GM19455 (cell line): ENCODE results near the gene LCE1A.

Experiments used
- ATAC-seq: cut with Tn5 transposase; IDR thresholded peaks from one replicate; pipeline ENCODE4 v1.9.1; 2021; ENCODE audit not compliant: unreplicated experiment

The LCE1A gene

DNA sequence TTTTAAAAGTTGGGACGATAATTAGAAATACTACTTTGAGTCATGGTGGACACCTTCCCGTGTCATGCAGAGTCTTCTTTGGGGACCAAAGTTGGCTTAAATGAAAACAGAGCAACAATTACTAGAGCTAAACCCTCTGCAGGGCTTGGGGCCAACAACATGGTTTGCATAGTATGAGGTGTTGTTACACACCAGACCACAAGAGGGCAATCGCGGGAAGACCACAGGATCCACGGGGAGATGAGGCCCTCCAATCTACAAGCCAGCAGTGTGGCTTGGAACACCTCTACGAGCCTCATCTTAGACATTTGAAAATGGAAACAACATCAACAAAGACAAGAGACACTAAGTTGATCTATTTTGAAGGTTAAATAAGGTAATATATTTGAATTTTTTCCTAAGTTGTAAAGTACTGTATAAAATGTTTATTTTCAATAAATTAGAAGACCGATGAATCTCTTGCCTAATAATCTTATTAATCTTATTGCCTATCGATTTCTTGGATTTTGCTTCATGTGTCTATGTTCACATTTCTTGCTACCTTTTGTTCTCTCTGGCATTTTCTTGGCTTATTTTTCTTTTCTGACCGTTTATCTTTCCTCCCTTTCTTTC, 42.6 kb downstream of the LCE1A start:
- ATAC-seq = no peak

DNA sequence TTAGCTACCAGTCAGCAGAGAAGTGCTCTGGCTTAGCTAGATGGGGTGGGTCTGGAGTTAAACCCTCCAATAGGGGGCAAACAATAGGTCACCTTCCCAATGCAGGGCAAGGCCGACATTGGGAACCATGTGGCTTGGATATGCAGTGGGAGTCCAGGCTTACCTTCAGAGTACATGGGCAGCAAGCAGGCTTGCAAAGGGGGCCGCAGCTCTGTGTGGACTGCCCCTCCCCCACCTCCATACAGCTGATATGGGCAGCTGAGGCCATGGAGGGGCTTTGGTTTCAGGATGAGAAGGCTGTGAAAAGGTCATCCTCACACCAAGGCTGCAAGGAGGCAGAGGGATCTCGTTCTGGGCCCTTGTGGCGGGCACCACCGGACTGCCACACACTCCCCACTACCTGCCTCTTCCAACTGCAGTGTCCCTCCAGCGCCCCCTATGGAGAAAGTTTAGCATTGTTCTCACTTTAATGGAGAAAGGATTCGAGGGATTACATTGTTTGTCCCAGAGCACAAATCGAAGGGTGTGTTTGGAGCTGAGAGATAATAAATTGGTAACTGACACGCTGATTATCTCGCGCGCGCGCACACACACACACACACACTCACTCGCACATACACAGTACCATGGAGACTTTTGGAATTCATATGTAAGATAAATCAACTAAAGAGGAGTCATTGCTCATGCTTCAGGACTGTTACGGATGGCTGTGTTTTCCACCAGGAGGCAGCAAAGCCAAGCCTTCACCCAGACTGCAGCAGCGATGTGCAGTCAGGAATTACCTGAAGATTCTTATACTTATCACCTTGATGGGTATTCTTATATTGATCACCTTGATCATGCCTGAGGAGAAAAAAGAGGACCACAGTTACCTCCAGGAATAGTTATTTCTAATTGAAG, 43.8 kb downstream of the LCE1A start:
- ATAC-seq = peak; percentile 32

DNA sequence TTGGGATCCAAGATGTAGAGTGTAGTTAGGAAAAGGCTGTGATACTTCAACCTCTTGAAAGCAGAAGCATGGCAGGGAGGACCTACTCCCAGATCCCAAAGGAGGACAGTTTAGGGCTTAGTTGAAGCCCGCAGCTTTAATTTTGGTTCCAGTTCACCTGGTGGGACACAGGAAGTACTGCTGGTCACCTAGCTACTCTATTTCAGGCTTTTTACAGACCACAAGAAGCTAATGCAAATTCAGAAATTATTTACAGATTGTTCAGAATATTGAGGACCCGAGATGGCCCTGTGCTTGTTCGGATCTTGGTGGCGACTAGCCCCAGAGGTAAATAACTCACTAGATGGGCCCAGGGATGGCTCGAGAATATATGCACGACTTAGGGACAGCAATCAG, 44.5 kb downstream of the LCE1A start:
- peak; percentile 66 for ATAC-seq

DNA sequence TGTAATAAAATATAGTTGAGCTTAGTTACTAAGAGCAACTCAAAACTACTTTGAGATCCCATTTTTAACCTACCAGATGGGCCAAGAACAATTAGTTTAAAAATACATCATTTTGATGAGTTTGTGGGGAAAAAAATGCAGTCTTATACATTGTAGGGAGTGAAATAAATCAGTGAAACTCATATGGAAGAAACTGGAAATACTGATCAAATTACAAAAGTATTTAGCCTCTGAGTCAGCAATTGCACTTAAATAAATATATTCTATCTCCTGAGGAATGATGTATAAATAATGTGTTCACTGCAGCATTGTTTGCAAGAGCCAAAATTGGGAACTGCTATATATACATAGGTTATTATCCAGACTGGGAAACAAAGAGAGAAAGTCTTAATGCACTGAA, 46.2 kb downstream of the LCE1A start:
- ATAC-seq = no peak

DNA sequence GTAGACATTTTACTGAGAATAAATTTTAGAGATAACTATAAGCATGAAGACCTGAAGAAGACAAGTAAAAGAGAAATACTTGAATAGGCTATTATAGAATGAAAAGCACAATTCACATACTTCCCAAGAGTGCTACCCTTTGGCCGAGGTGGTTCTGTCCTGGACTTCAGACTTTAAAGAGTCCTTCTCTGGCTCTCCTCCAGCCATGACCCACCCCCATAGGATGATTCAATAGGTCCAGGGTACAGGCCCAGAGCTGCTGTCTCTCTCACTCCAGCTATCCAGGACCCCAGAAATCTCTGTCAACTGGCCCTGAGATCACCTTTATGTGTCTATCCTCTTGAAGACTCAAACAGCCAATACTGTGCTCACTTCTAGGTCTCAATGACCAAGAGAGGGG, 49.6 kb downstream of the LCE1A start:
- ATAC-seq = no peak
